ENCODE measurements around the gene EPG5. TPM values are rescaled to one million over a fixed set of nuclear protein-coding genes. Genes with fewer than 3 reads are reported as not detected.

Gene EPG5
- polyA plus RNA-seq, 1 of the 3 experiments (the other 2 are of a cell fraction): 13.6 TPM

GRCh38 chr18:46001892-46002291 is 34.8 kb upstream of the EPG5 start:
- DNase-seq: no peak
- H3K9me2 ChIP-seq: no peaks in the 10 kb centered on the region
- no peak for TF ChIP-seq TEAD4 (IDR thresholded peaks at IDR 0.05; ENCODE audit: borderline replicate concordance, insufficient read depth)
- TF ChIP-seq RXRA (IDR thresholded peaks at IDR 0.05; ENCODE audit: borderline replicate concordance, low read depth): no peak
- TF ChIP-seq CTCF (IDR thresholded peaks at IDR 0.05): no peak
- no peak for TF ChIP-seq NFIC (IDR thresholded peaks at IDR 0.05; ENCODE audit: borderline replicate concordance)
- TF ChIP-seq IRF3 (IDR thresholded peaks at IDR 0.05; ENCODE audit: low read depth, low read length): no peak
- TF ChIP-seq USF1 (IDR thresholded peaks at IDR 0.05; ENCODE audit: borderline replicate concordance, low read depth): no peak
- no peak for TF ChIP-seq FOSL2 (IDR thresholded peaks at IDR 0.05; ENCODE audit: borderline replicate concordance, low read depth)
- no peak for TF ChIP-seq USF2 (IDR thresholded peaks at IDR 0.05; ENCODE audit: borderline replicate concordance, low read depth, low read length)
- TF ChIP-seq SIN3A (IDR thresholded peaks at IDR 0.05; ENCODE audit: borderline replicate concordance, low read depth, low read length): no peak
- no peak for TF ChIP-seq FOXJ3 (CRISPR knock-in tag; IDR thresholded peaks at IDR 0.05)
- H2AFZ ChIP-seq (ENCODE audit: low read depth): no peak overlapping the region
- ChIA-PET CTCF (interaction anchor here (1.0 kb wide), 1 partner anchor 25 kb away, joined by 3 read pairs; no protein-coding TSS in a partner anchor), POLR2A (no interaction called here)
- H3K4me2 ChIP-seq: no peak overlapping the region
- no peak overlapping the region for H3K9ac ChIP-seq
- peaks cover 0 to 16% of the 10 kb centered on the region in 2 experiments for H3K36me3 ChIP-seq (replicated peaks in 1 of 2; ENCODE audit: control insufficient read depth in 1 of 2, insufficient read depth in 2 of 2, low read length in 1 of 2)
- no peaks in the 10 kb centered on the region for H3K79me2 ChIP-seq (ENCODE audit: insufficient read depth)
- no peak overlapping the region for H3K4me3 ChIP-seq (ENCODE audit: low read depth in 2 of 2, low read length in 1 of 2)
- no peaks in the 10 kb centered on the region for H4K20me1 ChIP-seq (ENCODE audit: insufficient read depth)
- no peaks in the 10 kb centered on the region for H3F3A ChIP-seq (replicated peaks; ENCODE audit: insufficient read depth)
- peaks cover 0 to 2% of the 10 kb centered on the region in 2 experiments; a peak in 1 of 4 replicates for H3K4me1 ChIP-seq (ENCODE audit: control insufficient read depth in 1 of 2, insufficient read depth in 2 of 2, low read depth in 1 of 2, low read length in 1 of 2)
- H3K27ac ChIP-seq (ENCODE audit: low read depth in 2 of 2, low read length in 1 of 2): no peak overlapping the region
- WGBS (ENCODE audit: low lambda C conversion rate): 67% methylated on average over 2 of the region's 2 CpGs
- no peaks in the 10 kb centered on the region for H3K27me3 ChIP-seq (ENCODE audit: insufficient read depth)
- H3K9me3 ChIP-seq: peaks cover 6% of the 10 kb centered on the region; the same call in 1 of the 2 replicates

- peaks cover 6% of the 10 kb centered on the region; the same call in 1 of the 2 replicates for H3K9me3 ChIP-seq
- no peak overlapping the region for H3K4me2 ChIP-seq
- H3K9me2 ChIP-seq: no peaks in the 10 kb centered on the region
- ChIA-PET POLR2A (no interaction called here), CTCF (no interaction called here)
- H4K20me1 ChIP-seq (ENCODE audit: insufficient read depth): no peaks in the 10 kb centered on the region
- H3K27ac ChIP-seq (ENCODE audit: low read depth in 2 of 2, low read length in 1 of 2): no peak overlapping the region
- H3K4me1 ChIP-seq (ENCODE audit: control insufficient read depth in 1 of 2, insufficient read depth in 2 of 2, low read depth in 1 of 2, low read length in 1 of 2): peaks cover 0 to 2% of the 10 kb centered on the region in 2 experiments; a peak in 1 of 4 replicates
- H3F3A ChIP-seq (replicated peaks; ENCODE audit: insufficient read depth): no peaks in the 10 kb centered on the region
- peaks cover 0 to 16% of the 10 kb centered on the region in 2 experiments for H3K36me3 ChIP-seq (replicated peaks in 1 of 2; ENCODE audit: control insufficient read depth in 1 of 2, insufficient read depth in 2 of 2, low read length in 1 of 2)
- H3K27me3 ChIP-seq (ENCODE audit: insufficient read depth): no peaks in the 10 kb centered on the region
- H3K79me2 ChIP-seq (ENCODE audit: insufficient read depth): no peaks in the 10 kb centered on the region
- no peak for DNase-seq
- WGBS (ENCODE audit: low lambda C conversion rate): 48% methylated on average over 1 of the region's 1 CpG
- H3K9ac ChIP-seq: no peak overlapping the region
- H3K4me3 ChIP-seq (ENCODE audit: low read depth in 2 of 2, low read length in 1 of 2): no peak overlapping the region
- no peak overlapping the region for H2AFZ ChIP-seq (ENCODE audit: low read depth)
- TF ChIP-seq FOSL2 (IDR thresholded peaks at IDR 0.05; ENCODE audit: borderline replicate concordance, low read depth): no peak
- TF ChIP-seq TAF1 (IDR thresholded peaks at IDR 0.05; ENCODE audit: borderline replicate concordance, low read depth, low read length): no peak
- no peak for TF ChIP-seq MEF2A (IDR thresholded peaks at IDR 0.05; ENCODE audit: borderline replicate concordance, low read depth)
- TF ChIP-seq JUND (IDR thresholded peaks at IDR 0.05): no peak
- TF ChIP-seq IRF3 (IDR thresholded peaks at IDR 0.05; ENCODE audit: low read depth, low read length): no peak
- no peak for TF ChIP-seq POLR2AphosphoS5 (IDR thresholded peaks at IDR 0.05; ENCODE audit: low read depth, low read length)
- no peak for TF ChIP-seq FOXJ3 (CRISPR knock-in tag; IDR thresholded peaks at IDR 0.05)
- TF ChIP-seq REST (IDR thresholded peaks at IDR 0.05; ENCODE audit: low read depth, low read length): no peak
- no peak for TF ChIP-seq NRF1 (IDR thresholded peaks at IDR 0.05; ENCODE audit: low read depth, low read length)
- TF ChIP-seq RCOR1 (IDR thresholded peaks at IDR 0.05; ENCODE audit: low read length): no peak
- no peak for TF ChIP-seq GABPA (IDR thresholded peaks at IDR 0.05; ENCODE audit: low read depth)
These were observed 33.9 kb upstream of the EPG5 start for GRCh38 chr18:46001074-46001473.

Data from SK-N-SH (cell line).